Body of pancreas (tissue), 4 donors: ENCODE data around the gene SYT2. TPM values are rescaled to one million over a fixed set of nuclear protein-coding genes. Genes with fewer than 3 reads are reported as not detected.

Experiments used
- ATAC-seq: fragments of 150-250 bp; one replicate; pipeline ENCODE4 v1.9.1; 2016
- DNase-seq, 4 donors: peaks; one replicate each; pipeline ENCODE4 v3.0.0-alpha.2; 2019
- H3K27ac ChIP-seq, 4 donors: fragments of 200-600 bp; sonication (generic); 1 replicate in 3 of 4; 2 replicates in 1 of 4; pipeline versions ENCODE4 v1.5.1 to v1.6.1; 2016 to 2019; ENCODE audit warnings: mild to moderate bottlenecking in 1 of 4, mixed read lengths in 1 of 4, moderate library complexity in 1 of 4
- H3K27me3 ChIP-seq, 2 donors: fragments of 200-600 bp; sonication (generic); one replicate each; pipeline ENCODE4 v1.6.0; 2016; ENCODE audit warnings: mild to moderate bottlenecking in 1 of 2
- H3K36me3 ChIP-seq, 2 donors: fragments of 200-600 bp; sonication (generic); replicated peaks in 1 of 2; 2 replicates each; pipeline ENCODE4 v1.5.1; 2016; ENCODE audit warnings: low read depth in 2 of 2; ENCODE audit not compliant: insufficient read depth in 1 of 2
- H3K4me1 ChIP-seq: fragments of 200-600 bp; sonication (generic); one replicate; pipeline ENCODE4 v1.6.0; 2016
- H3K4me3 ChIP-seq, 2 donors: fragments of 200-600 bp; sonication (generic); 1 replicate in 1 of 2; 2 replicates in 1 of 2; pipeline ENCODE4 v1.5.1; 2016 to 2019
- H3K9me3 ChIP-seq, 3 donors: fragments of 200-600 bp; sonication (generic); 1 replicate in 2 of 3; 2 replicates in 1 of 3; pipeline ENCODE4 v1.5.1; 2016
- POLR2A ChIP-seq, 3 donors: fragments of 450-650 bp; IDR thresholded peaks; one replicate each; pipeline ENCODE4 v1.6.1; 2016; ENCODE audit warnings: antibody characterized with exemption in 3 of 3, mild to moderate bottlenecking in 2 of 3
- WGBS, 2 donors: methylation state at CpG; one replicate each; pipeline ENCODE4 v1.1.5; 2017; 5-methylcytosine and 5-hydroxymethylcytosine counted together
- intact Hi-C: fragments of 100-400 bp; cut with DNase I; formaldehyde crosslinking; loops from one replicate; pipeline ENCODE4 v1.15.1; 2023
- total RNA-seq, 2 donors: library from RNA; depleted of rRNA; stranded (reverse); fragments of >200 nt; gene quantifications; one replicate each; pipeline ENCODE4 v1.1.0, GENCODE V29; 2016
- TF ChIP-seq, protein P1 (sequence below), 7 experiments: fragments of 450-650 bp in 4 of 7; fragments of 200-600 bp in 3 of 7; sonication (generic) in 3 of 7; IDR thresholded peaks; one replicate each; pipeline ENCODE4 v1.5.1; 2016 to 2019; ENCODE audit warnings: antibody characterized with exemption in 7 of 7

Gene SYT2
- total RNA-seq, 2 donors from 2014 or later = not detected

DNA sequence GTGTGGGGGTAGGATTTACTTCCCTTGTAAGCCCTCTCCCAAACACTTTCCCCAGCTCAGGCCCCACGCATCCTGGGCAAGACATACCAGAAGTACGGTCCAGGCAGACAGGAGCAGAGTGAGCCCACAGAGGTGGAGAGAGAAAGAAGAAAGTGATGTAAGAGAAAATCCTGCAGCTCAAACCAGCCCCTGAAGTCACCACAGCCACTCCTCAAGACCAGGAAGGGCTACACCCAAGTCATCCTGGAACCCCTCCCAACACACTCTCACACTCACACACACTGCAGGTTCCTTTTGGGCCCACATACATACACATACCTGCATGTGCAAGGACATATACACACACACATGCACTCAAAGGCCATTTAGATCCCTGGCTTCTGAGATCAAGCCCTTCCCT lies 106.8 kb downstream of the SYT2 start:
- H3K36me3 ChIP-seq = peaks cover 0 to 2% of the 10 kb centered on the region in 2 donors
- H3K27ac ChIP-seq = no peak overlapping the region
- no peak for DNase-seq
- TF ChIP-seq, protein P1, sequence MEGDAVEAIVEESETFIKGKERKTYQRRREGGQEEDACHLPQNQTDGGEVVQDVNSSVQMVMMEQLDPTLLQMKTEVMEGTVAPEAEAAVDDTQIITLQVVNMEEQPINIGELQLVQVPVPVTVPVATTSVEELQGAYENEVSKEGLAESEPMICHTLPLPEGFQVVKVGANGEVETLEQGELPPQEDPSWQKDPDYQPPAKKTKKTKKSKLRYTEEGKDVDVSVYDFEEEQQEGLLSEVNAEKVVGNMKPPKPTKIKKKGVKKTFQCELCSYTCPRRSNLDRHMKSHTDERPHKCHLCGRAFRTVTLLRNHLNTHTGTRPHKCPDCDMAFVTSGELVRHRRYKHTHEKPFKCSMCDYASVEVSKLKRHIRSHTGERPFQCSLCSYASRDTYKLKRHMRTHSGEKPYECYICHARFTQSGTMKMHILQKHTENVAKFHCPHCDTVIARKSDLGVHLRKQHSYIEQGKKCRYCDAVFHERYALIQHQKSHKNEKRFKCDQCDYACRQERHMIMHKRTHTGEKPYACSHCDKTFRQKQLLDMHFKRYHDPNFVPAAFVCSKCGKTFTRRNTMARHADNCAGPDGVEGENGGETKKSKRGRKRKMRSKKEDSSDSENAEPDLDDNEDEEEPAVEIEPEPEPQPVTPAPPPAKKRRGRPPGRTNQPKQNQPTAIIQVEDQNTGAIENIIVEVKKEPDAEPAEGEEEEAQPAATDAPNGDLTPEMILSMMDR (IDR thresholded peaks at IDR 0.05) = no peak
- TF ChIP-seq POLR2A (IDR thresholded peaks at IDR 0.05) = no peak
- no peaks in the 10 kb centered on the region for H3K4me1 ChIP-seq
- H3K9me3 ChIP-seq = no peaks in the 10 kb centered on the region
- H3K27me3 ChIP-seq = no peaks in the 10 kb centered on the region
- no peak for ATAC-seq
- intact Hi-C loops = no loop called here
- WGBS, 2 donors = 94 to 100% methylated on average over 2 of the region's 2 CpGs
- H3K4me3 ChIP-seq = no peak overlapping the region

DNA sequence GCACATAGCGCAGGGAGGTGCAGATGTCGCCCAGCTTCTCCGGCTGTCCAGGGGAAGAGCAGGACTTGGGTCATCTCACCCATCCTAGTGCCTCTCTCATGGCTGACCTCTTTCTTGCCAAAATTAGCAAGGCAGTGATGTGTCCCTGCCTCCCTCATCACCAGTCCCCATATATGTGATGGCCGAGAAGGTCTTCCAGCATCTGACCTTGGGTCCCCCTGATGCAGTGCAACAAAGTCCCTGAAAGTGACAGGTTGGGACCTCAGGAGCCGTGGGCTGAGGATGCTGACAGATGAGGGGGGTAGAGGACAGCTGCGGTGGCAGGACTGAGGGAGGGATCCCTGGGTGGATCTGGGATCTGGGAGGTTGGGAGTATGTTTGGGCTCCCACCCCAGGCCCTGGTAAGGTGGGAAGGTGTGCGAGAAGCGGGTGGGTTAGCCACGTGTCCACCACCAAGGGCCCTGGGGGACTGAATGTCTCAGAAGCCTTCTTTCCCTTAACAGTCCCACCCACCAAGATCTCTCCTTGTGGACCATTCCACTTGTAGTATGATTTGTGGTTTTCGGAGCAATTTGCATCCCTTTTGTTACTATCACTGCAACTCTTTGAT lies 109.7 kb downstream of the SYT2 start:
- no peak overlapping the region for H3K4me3 ChIP-seq
- WGBS, 2 donors = 86 to 91% methylated on average over 7 to 10 of the region's 10 CpGs

DNA sequence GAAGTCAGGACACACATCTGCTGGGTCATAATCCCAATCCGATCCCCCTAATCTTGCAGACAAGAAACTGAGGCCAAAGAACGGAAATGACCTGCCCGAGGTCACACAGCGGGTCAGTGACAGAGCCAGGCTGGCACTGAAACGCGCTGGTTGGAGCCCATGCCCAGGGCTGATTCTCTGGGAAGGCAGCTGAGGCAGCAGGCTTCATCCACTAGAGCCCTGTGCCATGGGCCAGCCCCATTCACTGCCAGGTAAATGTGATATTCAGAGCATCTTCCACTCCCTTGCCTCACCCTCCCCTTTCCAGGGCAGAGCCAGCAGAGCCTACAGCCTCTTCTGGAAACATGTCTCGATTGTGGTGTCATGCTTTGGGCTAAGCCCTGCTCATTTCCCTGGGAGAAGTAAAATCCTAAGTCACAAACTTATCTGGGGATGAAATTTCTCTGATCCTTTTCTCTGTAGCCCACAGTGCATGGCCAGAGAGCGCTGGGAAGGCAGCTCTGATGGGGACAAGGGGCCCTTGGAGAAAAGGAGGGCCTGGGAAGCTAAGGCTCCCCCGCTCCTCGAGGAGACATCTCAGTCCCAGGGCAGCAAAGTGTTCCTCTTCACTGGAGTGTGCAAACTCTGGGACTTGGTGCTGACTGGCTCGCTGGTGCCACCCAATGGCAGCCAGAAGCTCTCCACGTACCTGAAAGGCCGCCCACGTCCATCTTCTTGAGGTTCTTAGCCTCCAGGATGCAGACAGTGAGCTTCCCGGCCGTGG lies 110.4 kb downstream of the SYT2 start:
- H3K36me3 ChIP-seq = peaks cover 0 to 2% of the 10 kb centered on the region in 2 donors
- peak; percentile 70 for ATAC-seq
- DNase-seq = peak; percentile 41 to 54 (median 48)
- no peaks in the 10 kb centered on the region for H3K27me3 ChIP-seq
- WGBS, 2 donors = 56 to 61% methylated on average over 6 to 16 of the region's 16 CpGs
- H3K4me1 ChIP-seq = no peaks in the 10 kb centered on the region
- intact Hi-C loops = loop anchor here (10.0 kb wide), 1 partner anchor 95 kb away; no protein-coding TSS in a partner anchor
- H3K4me3 ChIP-seq = no peak overlapping the region
- TF ChIP-seq, protein P1 (IDR thresholded peaks at IDR 0.05) = peak; percentile 31 to 64 (median 56)
- no peak for TF ChIP-seq POLR2A (IDR thresholded peaks at IDR 0.05)
- H3K27ac ChIP-seq = no peak overlapping the region
- no peaks in the 10 kb centered on the region for H3K9me3 ChIP-seq

More for the DNA sequence above, 109.7 kb downstream of the SYT2 start:
- intact Hi-C loops = no loop called here
- no peak overlapping the region for H3K27ac ChIP-seq
- H3K36me3 ChIP-seq = peaks cover 0 to 2% of the 10 kb centered on the region in 2 donors
- no peaks in the 10 kb centered on the region for H3K27me3 ChIP-seq
- no peaks in the 10 kb centered on the region for H3K9me3 ChIP-seq
- no peak for ATAC-seq
- no peak for TF ChIP-seq POLR2A (IDR thresholded peaks at IDR 0.05)
- TF ChIP-seq, protein P1 (IDR thresholded peaks at IDR 0.05) = no peak
- H3K4me1 ChIP-seq = no peaks in the 10 kb centered on the region
- DNase-seq = no peak

DNA sequence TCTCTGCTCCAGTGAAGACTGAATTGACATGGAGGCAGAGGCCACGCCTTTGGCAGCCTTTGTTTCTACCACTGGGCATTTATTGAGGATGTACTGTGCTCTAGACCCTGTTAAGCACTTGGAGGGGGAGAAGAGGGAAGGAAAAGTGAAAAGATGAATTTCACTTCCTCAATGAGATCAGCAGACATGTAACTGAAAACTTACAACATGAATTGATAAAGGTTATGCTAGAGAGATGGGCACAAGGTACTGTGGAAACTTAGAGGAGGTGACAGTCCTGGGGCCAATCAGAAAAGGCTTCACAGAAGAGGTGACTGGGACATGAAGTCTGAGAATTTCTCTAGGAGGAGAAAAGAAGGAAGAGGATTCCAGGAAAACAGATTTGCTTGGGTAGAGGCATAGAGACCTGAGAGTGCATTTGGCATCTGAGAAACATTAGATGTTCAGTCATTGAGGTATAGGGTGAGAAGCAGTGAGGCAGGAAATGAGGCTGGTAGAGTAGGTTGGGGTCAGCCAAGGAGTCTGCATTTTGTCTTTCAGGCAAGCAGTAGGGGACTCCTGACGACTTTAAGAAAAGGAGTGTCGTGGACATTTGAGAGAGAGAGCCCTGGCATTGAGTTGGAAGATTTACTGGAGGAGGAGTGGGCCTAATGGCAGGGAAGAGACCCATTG lies 113.0 kb downstream of the SYT2 start:
- Histone ChIP-seq H3K4me3 (no peak overlapping the region), H3K36me3 (peaks cover 0 to 2% of the 10 kb centered on the region in 2 donors), H3K4me1 (no peaks in the 10 kb centered on the region), H3K27me3 (no peaks in the 10 kb centered on the region), H3K9me3 (no peaks in the 10 kb centered on the region), H3K27ac (no peak overlapping the region)
- no peak for DNase-seq
- TF ChIP-seq, protein P1 (IDR thresholded peaks at IDR 0.05) = no peak
- TF ChIP-seq POLR2A (IDR thresholded peaks at IDR 0.05) = no peak
- intact Hi-C loops = loop anchor here (10.0 kb wide), 1 partner anchor 92 kb away; no protein-coding TSS in a partner anchor
- whole genome bisulfite sequencing, 2 donors = 80 to 87% methylated on average over 3 of the region's 3 CpGs
- ATAC-seq = no peak
